DOHH2 (cell line): ENCODE data around the gene PPP2R2B.

Experiments
- EZH2phosphoT487 ChIP-seq: fragments of 200-600 bp; sonication (generic); IDR thresholded peaks from 2 replicates; pipeline ENCODE4 v1.6.1; 2017; ENCODE audit warnings: borderline replicate concordance, mild to moderate bottlenecking, antibody characterized with exemption, low read length, moderate library complexity, mixed read lengths
- TF ChIP-seq, protein P1 (sequence below): fragments of 200-600 bp; sonication (generic); IDR thresholded peaks from one replicate; pipeline ENCODE4 v1.5.1; 2014; ENCODE audit warnings: antibody characterized with exemption, mild to moderate bottlenecking, low read depth, low read length; ENCODE audit not compliant: poor library complexity, severe bottlenecking

DNA sequence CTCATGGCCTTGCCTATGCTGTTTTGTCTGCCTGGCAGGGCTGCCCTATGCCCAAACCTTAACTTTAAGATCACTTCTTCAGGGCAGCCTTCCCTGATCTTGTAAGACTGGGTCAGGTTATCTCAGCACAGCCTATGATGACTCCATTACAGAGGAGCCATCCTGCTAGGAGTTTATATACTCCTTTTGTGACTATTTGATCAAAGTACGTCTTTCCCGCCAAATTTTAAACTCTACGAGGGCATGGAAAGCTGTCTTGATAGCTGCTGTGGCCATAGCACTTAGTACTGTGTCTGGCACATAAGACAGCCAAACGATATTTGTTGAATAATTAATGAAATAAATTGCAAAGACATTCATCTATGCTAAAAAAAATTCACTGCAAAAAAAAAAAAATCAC lies 60.6 kb downstream of the PPP2R2B start:
- TF ChIP-seq, protein P1, sequence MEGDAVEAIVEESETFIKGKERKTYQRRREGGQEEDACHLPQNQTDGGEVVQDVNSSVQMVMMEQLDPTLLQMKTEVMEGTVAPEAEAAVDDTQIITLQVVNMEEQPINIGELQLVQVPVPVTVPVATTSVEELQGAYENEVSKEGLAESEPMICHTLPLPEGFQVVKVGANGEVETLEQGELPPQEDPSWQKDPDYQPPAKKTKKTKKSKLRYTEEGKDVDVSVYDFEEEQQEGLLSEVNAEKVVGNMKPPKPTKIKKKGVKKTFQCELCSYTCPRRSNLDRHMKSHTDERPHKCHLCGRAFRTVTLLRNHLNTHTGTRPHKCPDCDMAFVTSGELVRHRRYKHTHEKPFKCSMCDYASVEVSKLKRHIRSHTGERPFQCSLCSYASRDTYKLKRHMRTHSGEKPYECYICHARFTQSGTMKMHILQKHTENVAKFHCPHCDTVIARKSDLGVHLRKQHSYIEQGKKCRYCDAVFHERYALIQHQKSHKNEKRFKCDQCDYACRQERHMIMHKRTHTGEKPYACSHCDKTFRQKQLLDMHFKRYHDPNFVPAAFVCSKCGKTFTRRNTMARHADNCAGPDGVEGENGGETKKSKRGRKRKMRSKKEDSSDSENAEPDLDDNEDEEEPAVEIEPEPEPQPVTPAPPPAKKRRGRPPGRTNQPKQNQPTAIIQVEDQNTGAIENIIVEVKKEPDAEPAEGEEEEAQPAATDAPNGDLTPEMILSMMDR, result no peak
- TF ChIP-seq EZH2phosphoT487, result no peak
